DND-41 (cell line): ENCODE data around the gene NXPH1.

Source experiments
- ATAC-seq: fragments of 200-7000 bp; cut with Tn5 transposase; 3 replicates; pipeline ENCODE4 v1.9.1; 2021; ENCODE audit warnings: low read depth; ENCODE audit not compliant: insufficient read depth
- DNase-seq: peaks from one replicate; pipeline ENCODE4 v3.0.0-alpha.2; 2020
- H2AFZ ChIP-seq: 2 replicates; pipeline ENCODE4 v1.6.0; 2012; ENCODE audit warnings: low read depth, low read length
- H3K27ac ChIP-seq: 2 replicates; pipeline ENCODE4 v1.5.1; 2012; ENCODE audit warnings: low read length, inconsistent platforms
- H3K27me3 ChIP-seq: fragments of 200-600 bp; sonication (generic); 2 replicates; pipeline ENCODE4 v1.6.0; 2012; ENCODE audit warnings: low read length, mild to moderate bottlenecking, inconsistent platforms; ENCODE audit not compliant: insufficient read depth, poor library complexity
- H3K36me3 ChIP-seq: 2 replicates; pipeline ENCODE4 v1.5.1; 2012; ENCODE audit warnings: low read length, inconsistent platforms; ENCODE audit not compliant: insufficient read depth
- H3K4me1 ChIP-seq: 2 replicates; pipeline ENCODE4 v1.5.1; 2012; ENCODE audit warnings: mild to moderate bottlenecking, low read length; ENCODE audit not compliant: insufficient read depth
- H3K4me2 ChIP-seq: 2 replicates; pipeline ENCODE4 v1.6.0; 2012; ENCODE audit warnings: mild to moderate bottlenecking, moderate library complexity, low read length, inconsistent platforms; ENCODE audit not compliant: insufficient read depth
- H3K4me3 ChIP-seq, 2 experiments: fragments of 200-600 bp in 1 of 2; shearing (Covaris generic) in 1 of 2; 2 replicates each; pipeline ENCODE4 v1.5.1; 2012 to 2016; ENCODE audit warnings: inconsistent platforms in 2 of 2, low read length in 2 of 2, mild to moderate bottlenecking in 2 of 2, low read depth in 1 of 2, moderate library complexity in 1 of 2
- H3K79me2 ChIP-seq: 2 replicates; pipeline ENCODE4 v1.6.0; 2012; ENCODE audit warnings: low read length, inconsistent platforms; ENCODE audit not compliant: insufficient read depth
- H3K9ac ChIP-seq: 2 replicates; pipeline ENCODE4 v1.6.0; 2012; ENCODE audit warnings: low read depth, mild to moderate bottlenecking, inconsistent platforms, low read length, moderate library complexity
- H3K9me3 ChIP-seq: 2 replicates; pipeline ENCODE4 v1.5.1; 2012; ENCODE audit warnings: low read length, moderate library complexity, mild to moderate bottlenecking, inconsistent platforms; ENCODE audit not compliant: insufficient read depth, severe bottlenecking
- H4K20me1 ChIP-seq: 2 replicates; pipeline ENCODE4 v1.6.0; 2012; ENCODE audit warnings: low read length; ENCODE audit not compliant: insufficient read depth
- EZH2 ChIP-seq: IDR thresholded peaks from 3 replicates; pipeline ENCODE4 v1.6.1; 2012; ENCODE audit warnings: borderline replicate concordance, low read depth, mild to moderate bottlenecking, moderate library complexity, low read length, inconsistent platforms; ENCODE audit not compliant: severe bottlenecking
- TF ChIP-seq, protein P1 (sequence below): IDR thresholded peaks from 2 replicates; pipeline ENCODE4 v1.5.1; 2012; ENCODE audit warnings: borderline replicate concordance, low read length, moderate library complexity, mild to moderate bottlenecking; ENCODE audit not compliant: poor library complexity, severe bottlenecking; ENCODE audit errors: extremely low read depth

Gene NXPH1

DNA sequence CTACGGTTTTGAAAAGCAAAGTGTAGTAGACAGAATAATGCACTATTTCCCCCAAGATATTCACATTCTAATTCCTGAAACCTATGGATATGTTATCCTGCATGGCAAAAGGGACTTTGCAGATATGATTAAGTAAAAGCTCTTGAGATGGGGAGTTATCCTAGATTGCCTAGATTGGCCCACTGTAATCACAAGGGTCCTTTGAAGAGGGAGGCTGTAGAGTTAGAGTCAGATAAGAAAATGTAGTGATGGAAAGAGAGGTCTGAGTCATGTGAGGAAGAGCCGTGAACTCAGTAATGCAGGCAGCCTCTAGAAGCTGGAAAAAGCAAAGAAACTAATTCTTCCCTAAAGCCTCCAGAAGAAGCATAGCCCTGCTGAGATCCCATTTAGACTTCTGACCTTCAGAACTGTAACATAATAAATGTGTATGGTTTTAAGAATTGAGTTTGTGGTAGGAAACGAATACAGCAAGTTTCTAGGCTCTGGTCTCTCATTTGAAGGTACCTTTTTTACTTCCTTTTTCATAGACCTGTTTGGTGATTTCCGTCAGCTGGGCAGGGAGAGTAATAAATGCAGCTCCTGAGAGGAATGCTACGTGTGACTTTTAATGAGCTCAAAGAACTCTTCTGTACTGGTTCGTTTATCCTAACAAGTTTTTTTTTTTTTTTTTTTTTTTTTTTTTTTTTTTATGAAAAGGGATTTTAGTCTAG is 41.9 kb upstream of the NXPH1 start:
- Histone ChIP-seq H3K4me1 (no peaks in the 10 kb centered on the region), H4K20me1 (no peaks in the 10 kb centered on the region), H3K9me3 (no peaks in the 10 kb centered on the region), H2AFZ (no peak overlapping the region), H3K27ac (no peak overlapping the region), H3K4me2 (no peak overlapping the region), H3K27me3 (peaks cover 3% of the 10 kb centered on the region), H3K9ac (no peak overlapping the region), H3K36me3 (no peaks in the 10 kb centered on the region), H3K4me3 (no peak overlapping the region), H3K79me2 (no peaks in the 10 kb centered on the region)
- ATAC-seq = no peak
- TF ChIP-seq EZH2 = no peak
- TF ChIP-seq, protein P1, sequence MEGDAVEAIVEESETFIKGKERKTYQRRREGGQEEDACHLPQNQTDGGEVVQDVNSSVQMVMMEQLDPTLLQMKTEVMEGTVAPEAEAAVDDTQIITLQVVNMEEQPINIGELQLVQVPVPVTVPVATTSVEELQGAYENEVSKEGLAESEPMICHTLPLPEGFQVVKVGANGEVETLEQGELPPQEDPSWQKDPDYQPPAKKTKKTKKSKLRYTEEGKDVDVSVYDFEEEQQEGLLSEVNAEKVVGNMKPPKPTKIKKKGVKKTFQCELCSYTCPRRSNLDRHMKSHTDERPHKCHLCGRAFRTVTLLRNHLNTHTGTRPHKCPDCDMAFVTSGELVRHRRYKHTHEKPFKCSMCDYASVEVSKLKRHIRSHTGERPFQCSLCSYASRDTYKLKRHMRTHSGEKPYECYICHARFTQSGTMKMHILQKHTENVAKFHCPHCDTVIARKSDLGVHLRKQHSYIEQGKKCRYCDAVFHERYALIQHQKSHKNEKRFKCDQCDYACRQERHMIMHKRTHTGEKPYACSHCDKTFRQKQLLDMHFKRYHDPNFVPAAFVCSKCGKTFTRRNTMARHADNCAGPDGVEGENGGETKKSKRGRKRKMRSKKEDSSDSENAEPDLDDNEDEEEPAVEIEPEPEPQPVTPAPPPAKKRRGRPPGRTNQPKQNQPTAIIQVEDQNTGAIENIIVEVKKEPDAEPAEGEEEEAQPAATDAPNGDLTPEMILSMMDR = no peak
- no peak for DNase-seq

DNA sequence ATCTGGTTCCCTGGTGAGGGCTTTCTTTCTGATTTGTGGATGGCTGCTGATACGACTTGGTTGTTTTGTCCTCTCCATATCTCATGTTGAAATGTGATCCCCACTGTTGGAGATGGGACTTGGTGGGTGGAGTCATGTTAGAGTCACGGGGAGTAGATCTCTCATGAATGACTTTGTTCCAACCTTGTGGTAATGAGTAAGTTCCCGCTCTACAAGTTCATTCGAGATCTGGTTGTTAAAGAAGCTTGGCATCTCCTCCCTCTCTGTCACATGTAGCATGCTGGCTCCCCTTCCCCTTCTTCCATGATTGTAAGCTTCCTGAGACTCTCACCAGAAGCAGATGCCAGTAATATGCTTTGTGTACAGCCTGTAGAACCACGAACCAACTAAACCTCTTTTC is 37.1 kb upstream of the NXPH1 start:
- DNase-seq (no peak), ATAC-seq (no peak)
- Histone ChIP-seq H3K4me1 (no peaks in the 10 kb centered on the region), H3K27ac (no peak overlapping the region), H3K27me3 (peaks cover 3% of the 10 kb centered on the region), H2AFZ (no peak overlapping the region), H3K79me2 (no peaks in the 10 kb centered on the region), H3K9ac (no peak overlapping the region), H3K4me3 (no peak overlapping the region), H3K4me2 (no peak overlapping the region), H3K36me3 (no peaks in the 10 kb centered on the region), H3K9me3 (no peaks in the 10 kb centered on the region), H4K20me1 (no peaks in the 10 kb centered on the region)
- TF ChIP-seq EZH2 = no peak
- TF ChIP-seq, protein P1 = no peak

DNA sequence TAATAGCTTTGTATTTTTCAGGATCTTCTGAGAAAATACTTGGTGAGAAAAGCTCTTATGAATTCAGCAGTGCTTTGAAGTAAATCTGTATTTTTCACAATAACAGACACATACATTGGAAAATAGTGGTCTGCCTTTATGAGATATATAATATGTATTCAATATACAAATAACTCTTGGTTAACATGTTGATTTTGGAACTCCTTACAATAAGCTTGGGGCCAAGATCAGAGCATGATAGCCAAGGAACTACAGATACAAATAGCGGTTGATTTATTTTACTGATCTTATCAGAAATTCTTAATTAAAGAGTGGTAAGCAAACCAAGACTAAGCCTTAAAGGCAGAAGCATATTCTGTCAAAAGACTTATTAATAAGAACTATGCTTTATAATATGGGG is 24.5 kb upstream of the NXPH1 start:
- no peaks in the 10 kb centered on the region for H3K4me1 ChIP-seq
- no peaks in the 10 kb centered on the region for H3K27me3 ChIP-seq
- no peak overlapping the region for H3K9ac ChIP-seq
- no peak overlapping the region for H3K4me3 ChIP-seq
- H3K79me2 ChIP-seq = no peaks in the 10 kb centered on the region
- H3K4me2 ChIP-seq = no peak overlapping the region
- H2AFZ ChIP-seq = no peak overlapping the region
- no peaks in the 10 kb centered on the region for H4K20me1 ChIP-seq
- no peak for DNase-seq
- no peaks in the 10 kb centered on the region for H3K36me3 ChIP-seq
- no peaks in the 10 kb centered on the region for H3K9me3 ChIP-seq
- no peak overlapping the region for H3K27ac ChIP-seq
- no peak for TF ChIP-seq EZH2
- TF ChIP-seq, protein P1 = no peak
- ATAC-seq = no peak

DNA sequence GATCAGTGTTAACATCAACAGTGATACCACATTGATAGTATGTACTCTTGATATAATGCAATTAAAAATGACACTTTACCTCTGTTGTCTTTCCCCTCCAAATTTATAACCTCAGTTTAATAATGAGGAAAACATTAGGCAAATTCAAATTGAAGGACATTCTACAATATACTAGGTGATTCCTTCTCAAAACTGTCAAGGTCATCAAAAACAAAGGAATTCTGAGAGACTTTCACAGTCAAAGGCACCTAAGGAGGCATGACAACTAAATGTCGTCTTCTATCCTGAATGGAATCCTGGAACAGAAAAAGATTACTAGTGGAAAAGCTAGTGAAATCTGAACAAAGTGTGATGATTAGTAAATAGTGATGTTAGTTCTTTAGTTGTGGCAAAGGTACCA is 22.3 kb upstream of the NXPH1 start:
- Histone ChIP-seq H3K36me3 (no peaks in the 10 kb centered on the region), H3K9me3 (no peaks in the 10 kb centered on the region), H4K20me1 (no peaks in the 10 kb centered on the region), H3K4me2 (no peak overlapping the region), H3K4me3 (no peak overlapping the region), H3K4me1 (no peaks in the 10 kb centered on the region), H3K9ac (no peak overlapping the region), H3K27me3 (no peaks in the 10 kb centered on the region), H3K27ac (no peak overlapping the region), H3K79me2 (no peaks in the 10 kb centered on the region), H2AFZ (no peak overlapping the region)
- ATAC-seq = no peak
- DNase-seq = no peak
- TF ChIP-seq, protein P1 = no peak
